ENCODE data around the gene TFAM.

Gene TFAM

DNA sequence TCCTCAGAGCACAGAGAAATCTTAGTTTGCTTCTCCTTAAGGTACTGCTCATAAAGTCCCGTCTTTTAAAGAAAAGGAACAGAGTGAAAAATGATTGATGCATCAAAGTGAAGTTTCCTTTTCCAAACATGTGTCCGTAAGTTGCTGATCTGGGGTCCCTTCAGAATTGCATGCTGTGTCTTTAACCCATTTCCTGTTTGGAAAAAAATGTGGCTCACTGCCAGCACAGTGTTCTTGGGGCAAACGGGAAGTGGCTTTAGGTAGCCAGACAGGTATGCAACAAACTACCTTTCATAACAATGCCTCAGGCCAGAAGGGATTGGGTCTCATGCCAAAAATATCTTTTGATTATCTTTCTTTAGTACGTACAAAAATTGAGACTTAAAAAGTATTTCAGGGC lies 50.9 kb downstream of the TFAM start:
- no peak for DNase-seq

DNA sequence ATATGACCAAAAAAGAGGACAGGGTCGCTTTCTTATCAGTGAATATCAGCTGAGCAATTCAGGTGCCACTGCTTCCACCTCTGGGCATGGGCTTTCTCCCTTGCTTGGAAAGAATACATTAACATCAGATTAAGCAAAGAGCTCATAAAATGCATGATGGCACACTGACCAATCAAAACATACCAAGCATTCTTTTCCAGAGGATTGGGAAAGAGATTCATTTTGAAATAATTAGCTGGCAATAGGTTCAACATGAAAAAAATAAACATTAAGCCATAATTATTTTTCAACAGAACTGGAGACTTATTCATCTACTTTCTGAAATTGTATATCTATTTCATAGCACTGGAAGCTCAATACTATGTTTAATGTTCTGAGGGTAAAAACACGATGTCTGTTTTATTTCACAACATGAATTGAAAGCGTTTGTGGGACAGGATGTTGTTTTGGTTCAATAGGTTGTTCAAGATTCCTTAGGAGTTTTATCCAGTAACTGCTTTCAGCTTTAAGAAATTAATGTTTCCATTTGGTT lies 53.2 kb downstream of the TFAM start:
- no peak for DNase-seq

DNA sequence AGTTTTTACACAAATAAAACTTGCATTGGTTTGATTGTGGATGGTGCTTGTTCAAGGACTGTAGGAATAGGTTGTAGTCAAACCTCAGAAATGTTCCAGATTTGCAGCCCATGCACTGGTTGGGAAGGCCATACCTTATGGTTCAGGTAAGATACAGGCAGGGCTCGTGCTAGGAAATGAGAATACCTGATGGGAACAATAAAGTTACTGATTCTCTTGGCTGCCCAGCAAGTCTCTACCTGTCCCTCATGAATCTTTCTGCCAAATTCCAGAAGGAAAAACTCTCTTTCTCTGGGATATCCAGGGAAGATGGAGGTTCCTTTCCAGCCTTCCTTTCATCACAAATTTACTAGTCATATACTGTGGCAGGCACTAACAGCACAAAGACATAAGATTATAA lies 53.8 kb downstream of the TFAM start:
- DNase-seq, result no peak

DNA sequence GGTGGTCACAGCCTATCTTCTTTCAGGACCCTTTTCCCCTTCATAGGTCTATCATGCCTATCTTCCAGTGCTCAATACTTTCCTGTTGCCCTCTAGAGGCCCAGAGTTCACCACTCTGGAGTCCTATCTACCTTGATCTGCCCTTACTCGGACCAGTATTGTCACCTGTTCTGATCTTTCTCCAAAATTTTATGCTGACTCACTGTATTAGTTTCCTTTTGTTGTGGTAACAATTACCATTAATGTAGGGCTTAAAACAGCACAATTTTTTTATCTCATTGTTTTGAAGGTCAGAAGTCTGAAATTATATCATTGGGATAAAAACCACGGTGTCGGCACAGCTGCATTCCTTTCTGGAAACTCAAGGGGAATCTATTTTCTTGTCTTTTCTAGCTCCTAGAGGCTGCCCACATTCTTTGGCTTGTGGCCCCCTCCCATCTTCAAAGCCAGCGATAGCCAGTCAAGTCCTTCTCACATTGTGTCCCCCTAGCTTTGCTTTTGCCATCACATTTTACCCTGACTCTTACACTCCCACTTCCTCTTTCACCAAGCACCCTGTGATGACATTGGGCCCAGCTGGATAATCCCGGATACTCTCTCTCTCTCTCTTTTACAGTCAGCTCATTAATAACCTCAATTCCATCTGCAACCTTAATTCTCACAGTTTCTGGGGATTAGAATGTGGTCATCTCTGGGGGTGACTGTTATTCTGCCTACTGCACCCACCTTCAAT lies 54.6 kb downstream of the TFAM start:
- DNase-seq, result no peak

DNA sequence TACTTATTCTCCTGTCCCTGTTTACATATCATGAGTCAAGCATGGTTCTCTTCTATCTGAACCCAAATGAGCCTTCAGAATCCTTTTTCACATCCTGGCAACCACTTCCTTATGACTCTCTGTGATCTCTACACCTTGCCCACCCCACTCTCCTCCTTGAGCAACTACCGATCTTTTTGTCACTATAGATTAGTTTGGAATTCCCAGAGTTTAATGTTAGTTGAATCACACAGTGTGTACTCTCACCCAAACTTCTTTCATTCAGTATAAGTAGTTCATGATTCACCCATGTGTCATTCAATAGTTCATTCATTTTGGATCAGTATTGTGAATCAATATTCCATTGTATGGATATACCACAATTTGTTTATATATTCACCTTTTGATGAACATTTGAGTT lies 55.3 kb downstream of the TFAM start:
- no peak for DNase-seq

DNA sequence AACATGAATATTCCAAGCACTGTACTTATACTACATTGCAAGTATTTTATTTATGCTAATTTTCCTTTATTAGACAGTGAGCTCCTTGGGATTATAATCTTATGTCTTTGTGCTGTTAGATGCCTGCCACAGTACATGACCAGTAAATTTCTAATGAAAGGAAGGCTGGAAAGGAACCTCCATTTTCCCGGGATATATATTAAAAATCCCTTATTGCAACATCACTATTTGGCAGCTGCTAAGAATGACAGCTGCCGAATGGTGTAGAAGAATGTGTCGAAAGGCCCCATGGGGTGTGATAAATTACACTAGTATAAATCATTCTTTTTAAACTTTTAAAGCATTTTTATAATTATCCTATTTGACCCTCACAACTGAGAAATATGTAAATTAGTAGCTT lies 59.1 kb downstream of the TFAM start:
- DNase-seq, result no peak

DNA sequence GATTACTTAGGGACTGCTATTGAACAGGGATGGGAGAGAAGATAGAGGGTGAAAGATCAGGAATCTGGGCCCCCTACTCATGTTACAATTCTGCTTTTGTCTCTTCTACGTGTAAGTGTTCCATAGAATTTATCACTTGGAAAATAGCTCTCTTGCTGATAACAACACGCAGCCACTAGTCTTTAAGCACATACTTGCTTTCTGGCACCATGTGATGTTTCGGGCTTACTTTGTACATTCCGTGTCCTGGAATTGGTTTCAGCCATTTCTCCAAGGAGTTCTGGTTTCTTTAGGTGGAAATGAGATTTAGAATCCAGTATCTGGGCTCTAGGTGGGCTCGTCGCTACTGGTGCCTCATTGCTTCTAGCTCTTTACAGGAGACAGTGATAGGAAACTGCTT lies 59.7 kb downstream of the TFAM start:
- no peak for DNase-seq

DNA sequence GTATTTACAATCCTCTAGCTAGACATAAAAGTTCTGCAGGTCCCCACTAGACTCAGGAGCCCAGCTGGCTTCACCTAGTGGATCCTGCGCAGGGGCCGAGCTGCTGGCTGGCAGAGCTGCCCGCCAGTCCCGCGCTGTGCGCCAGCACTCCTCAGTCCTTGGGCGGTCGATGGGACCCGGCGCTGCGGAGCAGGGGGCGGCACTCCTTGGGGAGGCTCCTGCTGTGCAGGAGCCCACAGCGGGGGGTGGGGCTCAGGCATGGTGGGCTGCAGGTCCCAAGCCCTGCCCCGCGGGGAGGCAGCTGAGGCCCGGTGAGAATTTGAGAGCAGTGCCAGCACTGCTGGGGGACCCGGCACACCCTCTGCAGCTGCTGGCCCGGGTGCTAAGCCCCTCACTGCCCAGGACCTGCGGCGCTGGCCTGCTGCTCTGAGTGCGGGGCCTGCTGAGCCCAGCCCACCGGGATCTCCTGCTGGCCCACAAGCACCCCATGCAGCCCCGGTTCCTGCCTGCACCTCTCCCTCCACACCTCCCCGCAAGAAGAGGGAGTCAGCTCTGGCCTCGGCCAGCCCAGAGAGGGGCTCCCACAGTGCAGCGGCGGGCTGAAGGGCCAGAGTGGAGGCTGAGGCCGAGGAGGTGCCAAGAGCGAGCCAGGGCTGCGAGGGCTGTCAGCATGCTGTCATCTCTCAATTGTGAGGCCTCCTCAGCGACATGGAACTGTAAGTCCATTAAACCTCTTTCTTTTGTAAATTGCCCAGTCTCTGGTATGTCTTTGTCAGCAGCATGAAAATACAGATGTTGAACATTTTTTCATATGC lies 63.1 kb downstream of the TFAM start:
- no peak for DNase-seq

Data from GOT3 (cell line).